SH-SY5Y (cell line): ENCODE data around the gene CERKL.

Experiments used
- GATA2 ChIP-seq: IDR thresholded peaks from 2 replicates; pipeline ENCODE4 v1.6.1; 2011; ENCODE audit warnings: mild to moderate bottlenecking, low read depth, low read length
- GATA3 ChIP-seq: IDR thresholded peaks from 2 replicates; pipeline ENCODE4 v1.6.1; 2011; ENCODE audit warnings: low read depth, mild to moderate bottlenecking, low read length, moderate library complexity

Gene CERKL

GRCh38 chr2:181680937-181681811 lies 24.3 kb upstream of the CERKL start:
- TF ChIP-seq GATA3 = no peak
- no peak for TF ChIP-seq GATA2

GRCh38 chr2:181680055-181680936 lies 23.4 kb upstream of the CERKL start, which contains the start of gene NEUROD1:
Gene NEUROD1, minus strand, starts transcription at chr2:181680517. Its CDS starts 1,657 bp downstream, at chr2:181678860.
- TF ChIP-seq GATA3 = no peak
- TF ChIP-seq GATA2 = no peak

GRCh38 chr2:181679544-181679979 lies 22.7 kb upstream of the CERKL start:
- TF ChIP-seq GATA2 = no peak
- TF ChIP-seq GATA3 = no peak

GRCh38 chr2:181678861-181679543 lies 22.1 kb upstream of the CERKL start:
- TF ChIP-seq GATA3 (no peak), GATA2 (no peak)

- no peak for TF ChIP-seq GATA3
- TF ChIP-seq GATA2 = no peak
Observed at GRCh38 chr2:181677912-181678586, 21.1 kb upstream of the CERKL start.

- TF ChIP-seq GATA3 = no peak
- no peak for TF ChIP-seq GATA2
Observed at GRCh38 chr2:181675254-181675653, 18.3 kb upstream of the CERKL start.

- TF ChIP-seq GATA2 (no peak), GATA3 (no peak)
Observed at GRCh38 chr2:181674461-181674860, 17.6 kb upstream of the CERKL start.

- no peak for TF ChIP-seq GATA3
- TF ChIP-seq GATA2 = no peak
Observed at GRCh38 chr2:181673173-181673572, 16.3 kb upstream of the CERKL start.

GRCh38 chr2:181672255-181673008 lies 15.5 kb upstream of the CERKL start:
- TF ChIP-seq GATA3 (no peak), GATA2 (no peak)

- TF ChIP-seq GATA3 (0 out of 2 replicates have a peak, but pooled peaks have one; percentile 54), GATA2 (peak; percentile 67; the same call in 1 of the 2 replicates)
Observed at GRCh38 chr2:181670632-181671031, 13.7 kb upstream of the CERKL start.

GRCh38 chr2:181667234-181667633 lies 10.3 kb upstream of the CERKL start:
- no peak for TF ChIP-seq GATA2
- TF ChIP-seq GATA3 = no peak

GRCh38 chr2:181662287-181662686 lies 5.4 kb upstream of the CERKL start:
- no peak for TF ChIP-seq GATA2
- TF ChIP-seq GATA3 = no peak
